Measurements from ENCODE around the gene SAE1. TPM values are rescaled to one million over a fixed set of nuclear protein-coding genes. Genes with fewer than 3 reads are reported as not detected.
A peak's percentile ranks its signal among the peaks of the same experiment; 100 is the strongest.

SAE1 gene
- total RNA-seq, 2 donors from 2014 or later: 121 to 178 TPM

- DNase-seq (ENCODE audit: low spot score in 2 of 2) (no peak), ATAC-seq (no peak)
- Mint-ChIP-seq H3K9me3 (no peaks in the 10 kb centered on the region), H3K27ac (no peak overlapping the region), H3K36me3 (peaks cover 16 to 35% of the 10 kb centered on the region in 2 donors)
Observed at GRCh38 chr19:47141695-47142094, 11.1 kb downstream of the SAE1 start.

DNA sequence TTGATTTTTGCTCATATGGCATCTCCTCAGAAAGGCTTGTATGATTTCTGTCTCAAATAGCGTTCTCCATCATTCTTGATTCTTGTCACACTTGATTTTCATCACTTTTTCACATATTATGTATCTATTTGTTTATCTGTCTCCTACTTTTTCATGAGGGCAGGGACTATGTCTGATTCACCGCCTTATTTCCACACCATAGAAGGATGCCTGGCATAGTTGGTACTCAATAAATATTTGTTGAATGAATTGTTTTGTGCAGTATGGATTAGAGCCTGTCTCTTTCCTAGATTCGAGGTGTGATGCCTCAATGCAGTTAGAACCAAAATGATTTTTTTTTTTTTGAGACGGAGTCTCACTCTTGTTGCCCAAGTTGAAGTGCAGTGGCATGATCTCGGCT lies 12.1 kb downstream of the SAE1 start:
- DNase-seq (ENCODE audit: low spot score in 2 of 2) (no peak), ATAC-seq (no peak)
- Mint-ChIP-seq H3K36me3 (peaks cover 21 to 41% of the 10 kb centered on the region in 2 donors), H3K27ac (no peak overlapping the region), H3K9me3 (no peaks in the 10 kb centered on the region)

DNA sequence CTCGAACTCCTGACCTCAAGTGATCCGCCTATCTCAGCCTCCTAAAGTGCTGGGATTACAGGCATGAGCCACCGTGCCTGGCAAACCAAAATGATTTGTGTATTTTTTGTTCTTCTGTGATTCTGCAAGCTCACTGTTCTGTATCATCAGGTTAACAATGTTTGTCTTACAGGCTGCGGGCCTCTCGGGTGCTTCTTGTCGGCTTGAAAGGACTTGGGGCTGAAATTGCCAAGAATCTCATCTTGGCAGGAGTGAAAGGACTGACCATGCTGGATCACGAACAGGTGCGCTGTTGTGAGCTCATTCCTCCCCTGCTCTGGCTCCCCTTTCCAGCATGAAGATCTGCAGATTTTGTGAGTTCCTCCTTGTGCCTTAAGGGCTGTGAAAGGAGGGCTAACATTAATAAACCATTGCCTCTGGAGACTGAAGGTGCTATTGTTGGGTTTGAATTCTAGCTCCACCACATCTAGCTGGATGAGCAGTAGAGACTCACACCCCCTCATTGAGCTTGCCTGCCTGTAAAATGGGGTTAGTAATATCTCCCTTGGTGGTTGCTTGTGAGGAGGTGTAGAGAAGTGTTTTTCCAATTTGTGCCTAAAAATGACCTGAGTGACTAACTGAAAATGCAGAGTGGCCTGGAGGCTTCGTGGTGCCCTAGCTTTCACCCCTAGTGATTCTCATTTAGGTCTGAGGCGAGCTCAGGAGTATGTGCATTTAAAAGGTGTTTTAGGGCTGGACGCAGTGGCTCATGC lies 12.9 kb downstream of the SAE1 start:
- peak overlapping the region in 1 of 2 donors; percentile 2 for H3K27ac Mint-ChIP-seq
- peaks cover 27 to 45% of the 10 kb centered on the region in 2 donors for H3K36me3 Mint-ChIP-seq
- DNase-seq (ENCODE audit: low spot score in 2 of 2): no peak
- ATAC-seq: peak; percentile 59 to 74
- no peaks in the 10 kb centered on the region for H3K9me3 Mint-ChIP-seq

- H3K36me3 Mint-ChIP-seq: peaks cover 27 to 35% of the 10 kb centered on the region in 2 donors
- H3K9me3 Mint-ChIP-seq: no peaks in the 10 kb centered on the region
- DNase-seq (ENCODE audit: low spot score in 2 of 2) (no peak), ATAC-seq (no peak)
- peak overlapping the region in 1 of 2 donors; percentile 37 for H3K27ac Mint-ChIP-seq
Observed at GRCh38 chr19:47144630-47145029, 14.0 kb downstream of the SAE1 start.

GRCh38 chr19:47145639-47146486 lies 15.2 kb downstream of the SAE1 start:
- peak overlapping the region; percentile 83 to 97 for H3K27ac Mint-ChIP-seq
- DNase-seq (ENCODE audit: low spot score in 2 of 2): no peak
- peaks cover 33 to 45% of the 10 kb centered on the region in 2 donors for H3K36me3 Mint-ChIP-seq
- no peaks in the 10 kb centered on the region for H3K9me3 Mint-ChIP-seq
- ATAC-seq: peak; percentile 23 to 41

DNA sequence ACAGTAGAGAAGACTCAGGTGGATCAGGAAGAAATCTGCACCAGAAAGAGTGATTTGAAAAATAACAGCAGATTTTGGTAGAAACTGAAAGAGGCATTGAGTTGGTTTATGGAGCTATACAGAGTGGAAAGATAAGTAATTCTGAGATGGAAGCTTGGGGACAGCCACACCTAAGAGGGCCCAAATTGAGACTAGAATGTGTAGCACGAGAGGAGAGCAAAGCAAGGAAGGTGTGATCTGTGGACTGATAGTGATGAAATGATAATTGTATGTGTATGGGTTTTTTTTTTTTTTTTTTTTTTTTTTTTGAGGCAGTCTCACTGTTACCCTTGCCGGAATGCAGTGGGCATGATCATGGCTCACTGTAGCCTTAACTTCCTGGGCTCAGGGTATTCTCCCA lies 16.3 kb downstream of the SAE1 start:
- no peaks in the 10 kb centered on the region for H3K9me3 Mint-ChIP-seq
- H3K27ac Mint-ChIP-seq: peak overlapping the region; percentile 83 to 97
- peak; percentile 74 to 87 for ATAC-seq
- H3K36me3 Mint-ChIP-seq: peaks cover 43 to 48% of the 10 kb centered on the region in 2 donors
- DNase-seq (ENCODE audit: low spot score in 2 of 2): no peak

DNA sequence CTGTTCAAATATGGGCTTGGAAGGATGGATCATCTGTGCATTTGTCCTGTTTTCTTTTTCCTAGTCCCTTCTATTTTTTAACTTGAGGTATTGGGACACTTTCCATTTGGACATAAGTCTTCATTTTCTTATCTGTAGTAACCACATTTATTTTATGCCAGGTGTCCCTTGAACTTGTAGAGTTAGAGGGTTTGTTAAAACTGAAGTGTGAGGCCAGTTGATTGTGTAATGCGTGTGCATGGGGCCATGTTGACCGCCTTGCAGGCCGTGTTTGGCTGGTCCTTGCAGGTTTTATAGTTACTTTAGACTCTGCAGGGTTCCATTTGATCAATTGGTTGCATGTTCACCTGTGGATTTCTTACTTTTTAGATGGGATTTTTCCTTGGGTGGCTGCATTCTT lies 21.0 kb downstream of the SAE1 start:
- Mint-ChIP-seq H3K36me3 (peaks cover 44 to 62% of the 10 kb centered on the region in 2 donors), H3K9me3 (peaks cover 0 to 5% of the 10 kb centered on the region in 2 donors), H3K27ac (no peak overlapping the region)
- ATAC-seq: no peak
- no peak for DNase-seq (ENCODE audit: low spot score in 2 of 2)

- peaks cover 0 to 5% of the 10 kb centered on the region in 2 donors for H3K9me3 Mint-ChIP-seq
- peaks cover 43 to 62% of the 10 kb centered on the region in 2 donors for H3K36me3 Mint-ChIP-seq
- ATAC-seq (no peak), DNase-seq (ENCODE audit: low spot score in 2 of 2) (no peak)
- no peak overlapping the region for H3K27ac Mint-ChIP-seq
Observed at GRCh38 chr19:47152205-47152604, 21.6 kb downstream of the SAE1 start.

DNA sequence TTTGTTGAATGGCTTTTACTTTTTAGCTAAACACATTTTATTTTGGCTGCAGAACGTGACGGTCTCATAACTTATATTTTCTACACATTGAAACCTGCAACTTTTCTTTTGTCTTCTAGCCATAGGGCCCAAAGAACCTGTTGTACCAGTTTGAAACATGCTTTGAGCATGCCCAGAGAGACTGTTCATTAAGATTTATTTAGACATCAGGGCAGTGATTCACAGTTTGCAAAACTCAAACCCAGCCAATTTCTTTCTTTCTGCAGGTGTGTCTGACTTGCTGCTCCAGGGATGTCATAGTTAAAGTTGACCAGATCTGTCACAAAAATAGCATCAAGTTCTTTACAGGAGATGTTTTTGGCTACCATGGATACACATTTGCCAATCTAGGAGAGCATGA lies 22.0 kb downstream of the SAE1 start:
- Mint-ChIP-seq H3K27ac (no peak overlapping the region), H3K9me3 (peaks cover 0 to 5% of the 10 kb centered on the region in 2 donors), H3K36me3 (peaks cover 43 to 63% of the 10 kb centered on the region in 2 donors)
- ATAC-seq (no peak), DNase-seq (ENCODE audit: low spot score in 2 of 2) (no peak)

DNA sequence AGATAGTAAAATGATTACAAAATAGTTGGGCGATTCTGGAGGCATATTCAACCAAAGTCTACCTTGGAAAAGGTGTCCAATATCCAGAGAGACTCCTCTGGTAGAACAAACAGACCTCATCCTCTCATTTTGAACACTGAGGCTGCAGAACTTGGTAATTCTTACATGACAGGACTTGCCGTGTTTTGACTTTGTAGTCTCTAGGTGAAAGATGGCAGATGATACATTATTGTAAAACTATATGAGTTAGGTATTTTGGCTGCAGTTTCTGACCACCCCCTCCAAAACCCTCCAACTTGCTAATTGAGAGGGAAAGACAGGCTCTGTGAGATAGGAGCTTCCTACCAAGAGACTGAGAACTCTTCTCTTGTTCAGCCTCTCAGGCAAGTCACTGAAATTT lies 22.6 kb downstream of the SAE1 start:
- H3K9me3 Mint-ChIP-seq: peaks cover 0 to 5% of the 10 kb centered on the region in 2 donors
- no peak for ATAC-seq
- DNase-seq (ENCODE audit: low spot score in 2 of 2): no peak
- peaks cover 42 to 61% of the 10 kb centered on the region in 2 donors for H3K36me3 Mint-ChIP-seq
- H3K27ac Mint-ChIP-seq: no peak overlapping the region

GRCh38 chr19:47155148-47155547 lies 24.5 kb downstream of the SAE1 start:
- ATAC-seq (no peak), DNase-seq (ENCODE audit: low spot score in 2 of 2) (no peak)
- peaks cover 0 to 5% of the 10 kb centered on the region in 2 donors for H3K9me3 Mint-ChIP-seq
- no peak overlapping the region for H3K27ac Mint-ChIP-seq
- peaks cover 44 to 60% of the 10 kb centered on the region in 2 donors for H3K36me3 Mint-ChIP-seq

- Mint-ChIP-seq H3K9me3 (peaks cover 0 to 5% of the 10 kb centered on the region in 2 donors), H3K27ac (peak overlapping the region; percentile 47 to 77), H3K36me3 (peaks cover 33 to 48% of the 10 kb centered on the region in 2 donors)
- peak; percentile 43 to 47 for ATAC-seq
- DNase-seq (ENCODE audit: low spot score in 2 of 2): peak in 1 of 2 donors; percentile 32
Observed at GRCh38 chr19:47156861-47157430, 26.3 kb downstream of the SAE1 start.

- Mint-ChIP-seq H3K9me3 (peaks cover 0 to 5% of the 10 kb centered on the region in 2 donors), H3K27ac (peak overlapping the region; percentile 87 to 93), H3K36me3 (peaks cover 29 to 41% of the 10 kb centered on the region in 2 donors)
- ATAC-seq (no peak), DNase-seq (ENCODE audit: low spot score in 2 of 2) (no peak)
Observed at GRCh38 chr19:47157431-47158321, 27.0 kb downstream of the SAE1 start.

- no peak for DNase-seq (ENCODE audit: low spot score in 2 of 2)
- Mint-ChIP-seq H3K36me3 (peaks cover 27 to 34% of the 10 kb centered on the region in 2 donors), H3K27ac (peak overlapping the region; percentile 87 to 93), H3K9me3 (peaks cover 0 to 5% of the 10 kb centered on the region in 2 donors)
- no peak for ATAC-seq
Observed at GRCh38 chr19:47158367-47158791, 27.7 kb downstream of the SAE1 start.

DNA sequence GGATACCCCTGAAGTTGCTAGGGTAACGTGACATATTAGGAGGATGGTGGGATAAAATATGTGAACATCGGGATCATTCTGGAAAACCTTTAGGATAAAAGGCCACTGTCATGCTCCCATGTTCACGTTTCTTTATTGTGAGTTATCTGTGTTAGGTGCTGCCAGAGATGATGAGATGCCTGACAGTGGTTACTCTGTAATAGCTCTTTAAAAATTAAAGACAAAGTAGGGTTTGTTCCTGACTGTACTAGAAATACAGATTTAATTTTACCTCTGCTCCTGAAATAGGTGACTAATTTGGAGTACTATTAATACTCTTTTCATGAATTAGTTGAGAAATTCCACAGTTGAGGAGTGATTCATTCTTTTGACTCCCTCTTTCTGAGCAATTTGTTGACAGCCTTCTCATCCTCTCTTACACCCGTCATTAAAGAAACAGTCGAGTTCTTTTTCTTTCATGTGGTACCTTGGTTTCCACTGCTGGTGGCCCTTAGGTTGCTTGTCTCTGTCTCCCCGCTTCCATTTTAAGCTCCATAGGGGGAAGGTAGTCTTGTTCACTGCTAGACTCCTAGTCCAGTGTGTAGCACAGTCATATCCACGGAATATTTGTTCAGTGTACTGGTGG lies 28.4 kb downstream of the SAE1 start:
- peak in 1 of 2 donors; percentile 47 for DNase-seq (ENCODE audit: low spot score in 2 of 2)
- ATAC-seq: peak; percentile 88 to 90
- peaks cover 0 to 5% of the 10 kb centered on the region in 2 donors for H3K9me3 Mint-ChIP-seq
- H3K36me3 Mint-ChIP-seq: peaks cover 27 to 34% of the 10 kb centered on the region in 2 donors
- peak overlapping the region; percentile 87 to 93 for H3K27ac Mint-ChIP-seq
